ENCODE results near the gene EGFL8.
A peak's percentile ranks its signal among the peaks of the same experiment; 100 is the strongest.
"Not testable (repeated sequence)": the region's sequence is repeated elsewhere in the genome, so short reads cannot be mapped to it uniquely, and the experiment has no call there.

Gene EGFL8

DNA sequence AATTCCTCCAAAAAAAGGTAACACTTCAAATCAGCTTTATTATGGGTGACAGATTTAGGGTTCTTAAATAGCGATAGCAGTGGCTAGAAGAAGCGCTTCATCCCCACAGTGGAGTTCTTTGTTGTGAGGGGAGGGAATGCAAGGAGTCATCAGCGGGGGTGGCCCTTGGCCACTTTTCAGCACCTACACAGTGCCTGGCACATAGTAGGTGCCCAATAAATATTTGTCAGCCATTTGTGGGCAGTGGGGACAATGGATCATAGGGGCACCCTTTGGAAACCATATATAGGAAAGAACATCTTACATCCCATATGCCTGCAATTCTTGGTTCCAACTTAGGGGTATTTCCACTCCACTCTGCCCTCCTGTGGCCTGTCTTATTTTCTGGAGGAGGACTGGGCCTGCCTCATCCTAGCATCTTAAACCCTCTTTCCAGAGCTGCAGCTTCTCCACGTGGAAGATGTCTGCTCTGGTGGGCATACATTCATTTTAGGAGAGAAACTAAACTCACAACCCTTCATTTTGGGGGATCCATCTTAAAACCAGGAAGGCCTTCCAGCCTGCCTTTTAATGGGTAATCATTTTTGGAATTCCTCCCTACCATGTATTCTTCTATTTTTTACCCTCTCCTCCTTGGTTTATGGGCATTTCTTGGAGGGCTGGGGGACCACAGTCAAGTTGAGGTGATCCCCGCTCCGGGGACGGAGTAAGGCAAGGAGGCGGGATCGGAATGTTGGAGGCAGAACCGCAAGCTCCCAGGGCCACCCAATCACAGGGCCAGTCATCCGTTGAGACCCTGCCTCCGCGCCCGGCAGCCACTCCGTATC is 30.6 kb downstream of the EGFL8 start:
- no peak for DNase-seq (ENCODE audit: low read depth in 3 of 3, low spot score in 1 of 3)

DNA sequence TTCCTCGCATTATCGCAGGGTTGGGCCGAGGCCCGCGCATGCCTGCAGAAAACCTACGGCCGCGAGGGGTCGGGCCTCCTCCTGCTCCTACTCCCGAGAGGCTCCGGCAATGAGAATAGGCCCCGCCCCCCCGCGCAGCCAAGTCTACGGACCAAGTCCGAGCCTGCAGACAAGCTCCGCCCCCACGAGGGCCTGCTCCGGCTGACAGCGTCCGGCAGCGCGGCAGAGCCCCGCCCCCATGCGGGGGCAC is 31.2 kb downstream of the EGFL8 start:
- peak; percentile 99 to 100 (median 100) for DNase-seq (ENCODE audit: low read depth in 3 of 3, low spot score in 1 of 3)

DNA sequence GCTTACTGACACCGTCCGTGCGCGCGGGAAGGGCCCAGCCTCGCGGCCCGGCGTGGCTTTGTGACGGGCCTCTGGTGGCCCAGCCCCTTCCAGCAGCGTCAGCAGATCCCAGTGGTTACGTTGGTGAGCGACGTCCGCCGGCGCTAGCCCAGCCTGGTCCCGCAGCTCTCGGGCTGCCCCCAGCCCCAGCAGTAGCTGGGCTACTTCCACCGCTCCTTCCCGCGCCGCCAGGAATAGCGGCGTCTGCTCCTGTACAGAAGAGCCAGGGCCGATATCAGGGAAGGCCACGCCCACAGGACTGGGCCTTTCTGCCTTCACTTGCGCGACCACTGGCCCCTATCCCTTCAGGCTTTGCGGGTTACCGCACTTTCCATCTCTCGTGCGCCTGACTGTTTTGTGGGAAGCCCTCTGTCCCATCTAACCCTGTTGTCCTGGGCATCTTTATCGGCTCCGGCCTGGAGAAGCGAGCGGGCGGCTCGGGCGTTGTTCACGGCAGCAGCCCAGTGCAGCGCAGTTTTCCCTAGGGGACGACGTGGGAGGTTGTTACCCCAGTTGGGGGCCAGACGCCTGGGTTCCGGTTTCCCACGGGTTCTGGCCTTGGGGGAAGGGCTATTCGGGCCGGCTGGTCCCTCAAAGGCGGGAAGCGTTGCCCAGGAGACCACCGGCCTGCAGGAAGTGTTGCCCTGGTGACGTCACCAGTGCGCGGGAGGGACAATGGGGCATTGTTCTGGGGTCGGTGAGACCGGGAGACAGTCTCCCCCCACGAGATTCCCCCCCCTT is 31.7 kb downstream of the EGFL8 start:
- no peak for DNase-seq (ENCODE audit: low read depth in 3 of 3, low spot score in 1 of 3)

GRCh38 chr6:32196682-32197616 is 32.6 kb downstream of the EGFL8 start:
- no peak for DNase-seq (ENCODE audit: low read depth in 3 of 3, low spot score in 1 of 3)

- no peak for DNase-seq (ENCODE audit: low read depth in 3 of 3, low spot score in 1 of 3)
Measured at GRCh38 chr6:32198345-32198696, 33.9 kb downstream of the EGFL8 start.

DNA sequence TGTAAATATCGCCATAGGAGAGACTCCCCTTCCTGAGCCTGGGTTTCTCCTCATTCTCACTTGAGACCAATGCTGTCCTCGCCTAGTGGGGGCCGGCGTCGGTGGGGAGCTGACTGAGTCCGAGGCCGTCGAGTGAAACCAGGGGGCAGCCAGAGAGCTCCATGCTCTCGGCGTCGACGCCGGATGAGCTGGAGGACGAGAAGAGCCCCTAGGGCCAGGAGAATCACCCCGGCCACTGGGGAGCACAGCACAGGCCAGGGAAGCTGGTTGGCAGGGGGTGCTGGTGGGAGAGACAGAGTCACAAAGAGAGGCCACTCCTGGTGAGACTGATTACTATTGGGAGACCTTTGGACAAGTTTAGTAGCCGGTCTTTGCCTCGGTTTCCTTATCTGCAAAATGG is 34.5 kb downstream of the EGFL8 start:
- DNase-seq (ENCODE audit: low read depth in 3 of 3, low spot score in 1 of 3): no peak

GRCh38 chr6:32200711-32201475 is 36.5 kb downstream of the EGFL8 start:
- DNase-seq (ENCODE audit: low read depth in 3 of 3, low spot score in 1 of 3): no peak

DNA sequence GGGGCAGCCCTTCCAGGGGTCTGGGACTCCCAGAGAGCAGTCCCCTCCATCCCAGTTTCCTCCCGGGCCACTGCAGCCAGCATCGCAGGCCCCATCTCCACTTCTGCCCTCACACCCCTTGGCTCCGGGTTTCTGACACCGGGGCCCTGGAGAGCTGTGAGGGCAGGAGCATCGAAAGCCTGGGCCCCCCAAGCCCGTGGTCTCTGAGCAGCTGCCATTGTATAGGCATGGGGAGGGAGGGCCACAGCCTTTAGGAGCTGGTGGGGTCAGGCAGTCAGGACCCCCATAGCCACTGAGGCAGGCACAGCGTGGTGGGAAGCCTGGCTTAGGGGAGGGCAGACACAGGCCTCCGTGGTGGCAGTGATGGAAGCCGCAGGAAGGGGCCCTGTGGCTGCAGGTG is 37.8 kb downstream of the EGFL8 start:
- no peak for DNase-seq (ENCODE audit: low read depth in 3 of 3, low spot score in 1 of 3)

- no peak for DNase-seq (ENCODE audit: low read depth in 3 of 3, low spot score in 1 of 3)
Measured at GRCh38 chr6:32203426-32204267, 39.3 kb downstream of the EGFL8 start.

DNA sequence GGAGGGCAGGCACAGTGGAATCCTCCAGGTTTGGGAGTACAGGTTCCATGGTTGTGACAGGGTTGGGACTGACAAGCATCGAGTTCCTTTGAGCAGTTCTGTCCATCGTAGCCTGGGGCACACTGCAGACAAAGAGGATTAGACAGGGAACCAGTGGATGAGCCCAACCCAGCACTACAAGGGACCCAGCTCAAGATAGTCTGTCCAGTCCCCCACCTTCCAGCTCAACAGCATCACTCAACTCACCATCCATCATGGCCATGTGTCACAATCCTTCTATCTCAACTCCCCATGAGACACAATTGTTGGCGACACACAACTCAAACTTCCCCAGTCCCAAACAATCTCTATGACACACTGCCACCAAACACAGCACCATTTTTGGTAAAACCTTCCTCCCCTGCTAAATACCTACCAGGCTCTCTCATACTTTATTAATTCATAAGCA is 39.9 kb downstream of the EGFL8 start:
- DNase-seq (ENCODE audit: low read depth in 3 of 3, low spot score in 1 of 3): no peak

DNA sequence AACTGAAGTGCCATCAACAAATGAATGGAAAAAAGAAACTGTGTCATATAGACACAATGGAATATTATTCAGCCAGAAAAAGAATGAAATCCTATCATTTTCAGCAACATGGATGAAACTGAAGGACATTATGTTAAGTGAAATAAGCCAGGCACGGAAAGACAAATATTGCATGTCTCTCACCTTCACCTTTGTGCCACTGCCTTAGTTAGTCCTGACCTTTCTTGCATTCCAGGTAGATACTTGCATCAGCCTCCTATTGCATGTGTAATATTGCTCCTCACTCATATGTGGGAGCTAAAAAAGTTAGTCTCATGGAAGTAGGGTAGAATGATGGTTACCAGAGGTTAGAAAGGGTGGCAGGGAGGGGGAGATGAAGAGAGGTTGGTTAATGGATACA is 44.6 kb downstream of the EGFL8 start:
- DNase-seq (ENCODE audit: low read depth in 3 of 3, low spot score in 1 of 3): no peak

- DNase-seq (ENCODE audit: low read depth in 3 of 3, low spot score in 1 of 3): no peak
Measured at GRCh38 chr6:32210191-32210601, 45.8 kb downstream of the EGFL8 start.

DNA sequence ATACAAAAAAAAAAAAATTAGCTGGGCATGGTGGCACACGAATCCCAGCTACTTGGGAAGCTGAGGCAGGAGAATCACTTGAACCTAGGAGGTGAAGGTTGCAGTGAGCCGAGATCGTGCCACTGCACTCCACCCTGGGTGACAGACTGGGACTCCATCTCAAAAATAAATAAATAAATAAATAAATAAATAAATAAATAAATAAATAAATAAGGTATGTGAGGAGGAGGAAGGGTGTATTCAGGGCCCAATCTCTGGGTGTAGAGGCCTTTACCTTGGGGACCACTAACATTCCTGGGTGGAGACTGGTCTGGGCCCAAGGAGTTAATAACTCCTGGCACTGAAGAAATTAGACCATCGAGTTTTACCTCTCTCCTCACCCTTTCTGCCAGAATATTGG is 47.0 kb downstream of the EGFL8 start:
- not testable (repeated sequence) for DNase-seq (ENCODE audit: low read depth in 3 of 3, low spot score in 1 of 3)

DNA sequence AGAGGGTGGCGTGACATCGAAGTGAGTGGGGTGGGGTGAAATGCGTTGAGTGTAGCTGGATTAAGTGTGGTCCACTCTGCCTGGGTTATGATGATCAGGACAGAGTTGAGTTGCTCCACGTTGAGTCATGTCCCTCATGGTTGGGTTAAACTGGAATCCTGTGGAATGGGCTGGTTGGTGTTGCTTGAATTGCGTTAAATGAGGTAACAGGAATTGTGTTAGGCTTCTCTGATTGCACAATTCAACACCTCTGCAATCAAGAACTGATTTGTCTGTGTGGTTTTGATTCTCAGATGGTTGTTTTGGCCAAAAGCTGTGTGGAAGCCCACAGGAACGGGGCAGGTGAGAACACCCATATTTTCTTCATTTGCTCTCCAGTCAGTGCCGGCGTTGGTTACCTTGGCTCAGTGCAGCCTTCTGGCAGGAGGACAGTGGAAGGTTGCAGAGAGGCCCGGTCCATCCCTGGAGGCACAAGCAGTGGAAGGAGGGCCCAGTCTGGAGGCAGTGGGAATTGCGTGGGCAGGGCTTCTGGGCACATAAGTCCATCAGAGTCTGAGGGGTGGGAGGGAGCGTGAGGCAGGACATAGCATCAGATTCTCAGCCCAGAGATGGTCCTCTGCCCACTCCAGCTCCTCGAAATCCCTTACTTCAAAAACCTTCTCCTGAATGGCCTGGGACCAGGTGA is 47.8 kb downstream of the EGFL8 start:
- DNase-seq (ENCODE audit: low read depth in 3 of 3, low spot score in 1 of 3): no peak

- no peak for DNase-seq (ENCODE audit: low read depth in 3 of 3, low spot score in 1 of 3)
Measured at GRCh38 chr6:32213649-32214048, 49.3 kb downstream of the EGFL8 start.

- no peak for DNase-seq (ENCODE audit: low read depth in 3 of 3, low spot score in 1 of 3)
Measured at GRCh38 chr6:32214126-32214525, 49.7 kb downstream of the EGFL8 start.

- DNase-seq (ENCODE audit: low read depth in 3 of 3, low spot score in 1 of 3): no peak
Measured at GRCh38 chr6:32215617-32216016, 51.2 kb downstream of the EGFL8 start.

GRCh38 chr6:32216285-32216684 is 51.9 kb downstream of the EGFL8 start:
- DNase-seq (ENCODE audit: low read depth in 3 of 3, low spot score in 1 of 3): no peak

DNA sequence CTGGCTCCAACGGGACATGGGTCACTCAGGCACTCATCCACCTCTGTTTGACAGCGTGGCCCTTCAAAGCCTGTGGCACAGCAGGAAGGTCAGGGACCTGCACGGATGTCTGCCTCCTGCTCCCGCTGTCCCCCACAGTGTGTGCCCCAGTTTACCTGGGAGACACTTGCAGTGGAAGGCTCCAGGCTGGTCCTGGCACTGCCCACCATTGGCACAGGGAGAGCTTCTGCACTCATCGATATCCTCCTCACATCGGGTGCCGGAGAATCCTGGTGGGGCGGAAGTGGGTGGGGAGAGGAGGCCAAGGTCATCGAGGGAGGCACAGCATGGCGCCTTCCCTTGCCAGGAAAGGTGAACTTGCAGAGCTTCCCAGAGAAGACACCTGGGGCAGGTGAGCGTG is 52.6 kb downstream of the EGFL8 start:
- DNase-seq (ENCODE audit: low read depth in 3 of 3, low spot score in 1 of 3): no peak

Measured in stimulated activated CD4-positive, alpha-beta T cell treated with anti-CD3 and anti-CD28 coated beads, TNF-alpha, amount 100 ng/mL, for 1 hour (primary cell).